Activated naive CD4-positive, alpha-beta T cell treated with anti-CD3 and anti-CD28 coated beads, Interleukin-2, amount 50 U/mL, for 24 hours (primary cell): ENCODE measurements around the gene VTI1A.
A peak's percentile ranks its signal among the peaks of the same experiment; 100 is the strongest.

Experiments used
- H3K27ac Mint-ChIP-seq: one replicate; pipeline ENCODE4 v1.8.0; 2021; ENCODE audit warnings: mild to moderate bottlenecking, mixed read lengths
- H3K27me3 Mint-ChIP-seq: one replicate; pipeline ENCODE4 v1.8.0; 2021; ENCODE audit warnings: mixed read lengths
- H3K36me3 Mint-ChIP-seq: one replicate; pipeline ENCODE4 v1.8.0; 2021; ENCODE audit warnings: mixed read lengths
- H3K4me1 Mint-ChIP-seq: one replicate; pipeline ENCODE4 v1.8.0; 2021; ENCODE audit warnings: mixed read lengths
- H3K4me3 Mint-ChIP-seq: one replicate; pipeline ENCODE4 v1.8.0; 2021; ENCODE audit warnings: mild to moderate bottlenecking, mixed read lengths
- H3K9me3 Mint-ChIP-seq: one replicate; pipeline ENCODE4 v1.8.0; 2021; ENCODE audit warnings: mixed read lengths

VTI1A gene

GRCh38 chr10:112774210-112774609 lies 327.2 kb downstream of the VTI1A start:
- no peak overlapping the region for H3K4me3 Mint-ChIP-seq
- H3K9me3 Mint-ChIP-seq, result no peaks in the 10 kb centered on the region
- no peak overlapping the region for H3K27ac Mint-ChIP-seq
- no peaks in the 10 kb centered on the region for H3K27me3 Mint-ChIP-seq
- no peaks in the 10 kb centered on the region for H3K4me1 Mint-ChIP-seq
- H3K36me3 Mint-ChIP-seq, result peaks cover 6% of the 10 kb centered on the region

- H3K9me3 Mint-ChIP-seq, result no peaks in the 10 kb centered on the region
- no peak overlapping the region for H3K27ac Mint-ChIP-seq
- no peaks in the 10 kb centered on the region for H3K4me1 Mint-ChIP-seq
- H3K4me3 Mint-ChIP-seq, result no peak overlapping the region
- no peaks in the 10 kb centered on the region for H3K27me3 Mint-ChIP-seq
- H3K36me3 Mint-ChIP-seq, result peaks cover 8% of the 10 kb centered on the region
These were observed 327.8 kb downstream of the VTI1A start for GRCh38 chr10:112774798-112775197.

GRCh38 chr10:112775381-112775780 lies 328.4 kb downstream of the VTI1A start:
- no peaks in the 10 kb centered on the region for H3K9me3 Mint-ChIP-seq
- no peaks in the 10 kb centered on the region for H3K4me1 Mint-ChIP-seq
- no peak overlapping the region for H3K4me3 Mint-ChIP-seq
- H3K27ac Mint-ChIP-seq, result no peak overlapping the region
- H3K27me3 Mint-ChIP-seq, result no peaks in the 10 kb centered on the region
- H3K36me3 Mint-ChIP-seq, result peaks cover 8% of the 10 kb centered on the region

- H3K36me3 Mint-ChIP-seq, result peaks cover 8% of the 10 kb centered on the region
- H3K27ac Mint-ChIP-seq, result no peak overlapping the region
- H3K27me3 Mint-ChIP-seq, result no peaks in the 10 kb centered on the region
- H3K4me3 Mint-ChIP-seq, result no peak overlapping the region
- H3K9me3 Mint-ChIP-seq, result no peaks in the 10 kb centered on the region
- no peaks in the 10 kb centered on the region for H3K4me1 Mint-ChIP-seq
These were observed 329.1 kb downstream of the VTI1A start for GRCh38 chr10:112775892-112776674.

GRCh38 chr10:112778579-112778978 lies 331.6 kb downstream of the VTI1A start:
- no peaks in the 10 kb centered on the region for H3K4me1 Mint-ChIP-seq
- H3K4me3 Mint-ChIP-seq, result no peak overlapping the region
- H3K36me3 Mint-ChIP-seq, result peaks cover 16% of the 10 kb centered on the region
- H3K27me3 Mint-ChIP-seq, result no peaks in the 10 kb centered on the region
- no peak overlapping the region for H3K27ac Mint-ChIP-seq
- no peaks in the 10 kb centered on the region for H3K9me3 Mint-ChIP-seq

GRCh38 chr10:112779025-112779770 lies 332.2 kb downstream of the VTI1A start:
- Mint-ChIP-seq H3K27ac (peak overlapping the region; percentile 30), H3K4me3 (no peak overlapping the region), H3K36me3 (peaks cover 15% of the 10 kb centered on the region), H3K27me3 (no peaks in the 10 kb centered on the region), H3K9me3 (no peaks in the 10 kb centered on the region), H3K4me1 (no peaks in the 10 kb centered on the region)

- Mint-ChIP-seq H3K27ac (no peak overlapping the region), H3K36me3 (peaks cover 27% of the 10 kb centered on the region), H3K9me3 (peaks cover 10% of the 10 kb centered on the region), H3K4me1 (no peaks in the 10 kb centered on the region), H3K27me3 (no peaks in the 10 kb centered on the region), H3K4me3 (no peak overlapping the region)
These were observed 335.3 kb downstream of the VTI1A start for GRCh38 chr10:112782200-112782907.

GRCh38 chr10:112783351-112784021 lies 336.5 kb downstream of the VTI1A start:
- peaks cover 16% of the 10 kb centered on the region for H3K9me3 Mint-ChIP-seq
- H3K4me1 Mint-ChIP-seq, result no peaks in the 10 kb centered on the region
- no peaks in the 10 kb centered on the region for H3K27me3 Mint-ChIP-seq
- H3K36me3 Mint-ChIP-seq, result peaks cover 31% of the 10 kb centered on the region
- no peak overlapping the region for H3K4me3 Mint-ChIP-seq
- H3K27ac Mint-ChIP-seq, result no peak overlapping the region

- Mint-ChIP-seq H3K36me3 (peaks cover 31% of the 10 kb centered on the region), H3K9me3 (peaks cover 18% of the 10 kb centered on the region), H3K4me1 (no peaks in the 10 kb centered on the region), H3K27me3 (no peaks in the 10 kb centered on the region), H3K27ac (no peak overlapping the region), H3K4me3 (no peak overlapping the region)
These were observed 337.0 kb downstream of the VTI1A start for GRCh38 chr10:112784022-112784461.

GRCh38 chr10:112785089-112785488 lies 338.1 kb downstream of the VTI1A start:
- H3K36me3 Mint-ChIP-seq, result peaks cover 39% of the 10 kb centered on the region
- H3K4me3 Mint-ChIP-seq, result no peak overlapping the region
- no peaks in the 10 kb centered on the region for H3K4me1 Mint-ChIP-seq
- H3K9me3 Mint-ChIP-seq, result peaks cover 28% of the 10 kb centered on the region
- no peaks in the 10 kb centered on the region for H3K27me3 Mint-ChIP-seq
- no peak overlapping the region for H3K27ac Mint-ChIP-seq

- no peak overlapping the region for H3K27ac Mint-ChIP-seq
- H3K27me3 Mint-ChIP-seq, result no peaks in the 10 kb centered on the region
- peaks cover 31% of the 10 kb centered on the region for H3K36me3 Mint-ChIP-seq
- H3K4me3 Mint-ChIP-seq, result no peak overlapping the region
- H3K9me3 Mint-ChIP-seq, result peaks cover 28% of the 10 kb centered on the region
- no peaks in the 10 kb centered on the region for H3K4me1 Mint-ChIP-seq
These were observed 342.2 kb downstream of the VTI1A start for GRCh38 chr10:112789248-112789647.

GRCh38 chr10:112790030-112790429 lies 343.0 kb downstream of the VTI1A start:
- no peak overlapping the region for H3K4me3 Mint-ChIP-seq
- no peak overlapping the region for H3K27ac Mint-ChIP-seq
- H3K27me3 Mint-ChIP-seq, result no peaks in the 10 kb centered on the region
- no peaks in the 10 kb centered on the region for H3K4me1 Mint-ChIP-seq
- peaks cover 31% of the 10 kb centered on the region for H3K36me3 Mint-ChIP-seq
- peaks cover 28% of the 10 kb centered on the region for H3K9me3 Mint-ChIP-seq

- H3K9me3 Mint-ChIP-seq, result peaks cover 22% of the 10 kb centered on the region
- no peak overlapping the region for H3K4me3 Mint-ChIP-seq
- H3K27me3 Mint-ChIP-seq, result no peaks in the 10 kb centered on the region
- no peaks in the 10 kb centered on the region for H3K4me1 Mint-ChIP-seq
- H3K27ac Mint-ChIP-seq, result no peak overlapping the region
- H3K36me3 Mint-ChIP-seq, result peaks cover 27% of the 10 kb centered on the region
These were observed 343.9 kb downstream of the VTI1A start for GRCh38 chr10:112790921-112791320.

- Mint-ChIP-seq H3K9me3 (peaks cover 18% of the 10 kb centered on the region), H3K4me3 (no peak overlapping the region), H3K4me1 (no peaks in the 10 kb centered on the region), H3K36me3 (peaks cover 22% of the 10 kb centered on the region), H3K27ac (no peak overlapping the region), H3K27me3 (no peaks in the 10 kb centered on the region)
These were observed 344.4 kb downstream of the VTI1A start for GRCh38 chr10:112791447-112791846.

- no peaks in the 10 kb centered on the region for H3K27me3 Mint-ChIP-seq
- peaks cover 18% of the 10 kb centered on the region for H3K36me3 Mint-ChIP-seq
- H3K4me1 Mint-ChIP-seq, result no peaks in the 10 kb centered on the region
- H3K27ac Mint-ChIP-seq, result no peak overlapping the region
- H3K4me3 Mint-ChIP-seq, result no peak overlapping the region
- H3K9me3 Mint-ChIP-seq, result peaks cover 18% of the 10 kb centered on the region
These were observed 345.6 kb downstream of the VTI1A start for GRCh38 chr10:112792487-112793201.
